Measurements from ENCODE around the gene NAV2.

NAV2 gene

DNA sequence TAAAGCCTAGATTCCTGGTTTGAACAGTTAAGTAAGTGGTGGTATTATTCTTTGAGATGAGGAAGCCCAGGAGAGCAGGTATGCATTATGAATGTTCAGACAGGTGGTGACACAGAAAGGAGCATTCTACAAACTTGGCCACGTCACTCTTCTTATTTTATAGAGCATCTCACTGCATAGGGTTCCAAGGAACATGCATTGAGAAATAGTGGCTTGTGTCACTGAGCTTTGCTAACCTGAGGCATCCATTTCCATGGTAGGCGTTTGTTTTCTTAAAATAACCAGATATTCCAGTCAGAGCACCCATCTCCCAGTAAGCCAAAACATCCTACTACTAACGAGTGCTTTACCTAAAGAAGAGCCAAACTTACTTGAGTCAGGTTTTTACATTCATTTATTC, 169.7 kb downstream of the NAV2 start:
- H3K9ac ChIP-seq (ENCODE audit: low read depth, low read length): no peak overlapping the region
- ATAC-seq (ENCODE audit: insufficient read depth, low read depth): no peak
- H3K79me2 ChIP-seq (ENCODE audit: insufficient read depth, low read length): no peaks in the 10 kb centered on the region
- no peak overlapping the region for H2AFZ ChIP-seq (ENCODE audit: low read depth, low read length)
- no peaks in the 10 kb centered on the region for H3K9me3 ChIP-seq (ENCODE audit: insufficient read depth, low read length, severe bottlenecking)
- no peak overlapping the region for H3K27ac ChIP-seq (ENCODE audit: low read length)
- H4K20me1 ChIP-seq (ENCODE audit: insufficient read depth, low read length): no peaks in the 10 kb centered on the region; the same call in 1 of the 2 replicates
- no peak for DNase-seq
- no peaks in the 10 kb centered on the region for H3K27me3 ChIP-seq (ENCODE audit: insufficient read depth, low read length, poor library complexity)
- TF ChIP-seq, protein P1, sequence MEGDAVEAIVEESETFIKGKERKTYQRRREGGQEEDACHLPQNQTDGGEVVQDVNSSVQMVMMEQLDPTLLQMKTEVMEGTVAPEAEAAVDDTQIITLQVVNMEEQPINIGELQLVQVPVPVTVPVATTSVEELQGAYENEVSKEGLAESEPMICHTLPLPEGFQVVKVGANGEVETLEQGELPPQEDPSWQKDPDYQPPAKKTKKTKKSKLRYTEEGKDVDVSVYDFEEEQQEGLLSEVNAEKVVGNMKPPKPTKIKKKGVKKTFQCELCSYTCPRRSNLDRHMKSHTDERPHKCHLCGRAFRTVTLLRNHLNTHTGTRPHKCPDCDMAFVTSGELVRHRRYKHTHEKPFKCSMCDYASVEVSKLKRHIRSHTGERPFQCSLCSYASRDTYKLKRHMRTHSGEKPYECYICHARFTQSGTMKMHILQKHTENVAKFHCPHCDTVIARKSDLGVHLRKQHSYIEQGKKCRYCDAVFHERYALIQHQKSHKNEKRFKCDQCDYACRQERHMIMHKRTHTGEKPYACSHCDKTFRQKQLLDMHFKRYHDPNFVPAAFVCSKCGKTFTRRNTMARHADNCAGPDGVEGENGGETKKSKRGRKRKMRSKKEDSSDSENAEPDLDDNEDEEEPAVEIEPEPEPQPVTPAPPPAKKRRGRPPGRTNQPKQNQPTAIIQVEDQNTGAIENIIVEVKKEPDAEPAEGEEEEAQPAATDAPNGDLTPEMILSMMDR (IDR thresholded peaks at IDR 0.05; ENCODE audit: borderline replicate concordance, extremely low read depth, low read length, poor library complexity, severe bottlenecking): no peak
- no peak for TF ChIP-seq EZH2 (IDR thresholded peaks at IDR 0.05; ENCODE audit: borderline replicate concordance, low read depth, low read length, severe bottlenecking)
- H3K36me3 ChIP-seq (ENCODE audit: insufficient read depth, low read length): no peaks in the 10 kb centered on the region
- no peaks in the 10 kb centered on the region for H3K4me1 ChIP-seq (ENCODE audit: insufficient read depth, low read length)
- H3K4me3 ChIP-seq (ENCODE audit: low read depth in 1 of 2, low read length in 2 of 2): no peak overlapping the region
- H3K4me2 ChIP-seq (ENCODE audit: insufficient read depth, low read length): no peak overlapping the region

DNA sequence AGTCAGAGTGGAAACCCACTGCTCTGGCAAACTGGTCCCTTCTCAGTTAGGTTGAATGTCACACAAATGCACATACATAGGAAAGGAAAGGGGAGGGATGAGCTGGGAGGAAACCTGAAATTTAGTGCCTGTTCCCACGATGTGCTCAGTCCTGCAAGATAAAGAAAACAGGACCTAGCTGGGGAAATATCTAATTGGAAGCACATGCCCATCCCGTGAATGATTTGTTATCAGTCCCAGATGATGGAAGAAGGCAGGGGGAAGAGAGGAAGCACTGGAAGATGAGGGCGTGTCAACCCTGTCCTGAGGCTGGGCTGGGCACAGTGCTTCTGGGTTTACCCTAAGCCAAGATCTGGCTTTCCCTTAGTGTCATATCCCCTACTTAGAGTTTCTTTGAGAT, 173.9 kb downstream of the NAV2 start:
- H2AFZ ChIP-seq (ENCODE audit: low read depth, low read length): no peak overlapping the region
- H4K20me1 ChIP-seq (ENCODE audit: insufficient read depth, low read length): no peaks in the 10 kb centered on the region
- H3K9me3 ChIP-seq (ENCODE audit: insufficient read depth, low read length, severe bottlenecking): no peaks in the 10 kb centered on the region
- DNase-seq (no peak), ATAC-seq (ENCODE audit: insufficient read depth, low read depth) (no peak)
- H3K36me3 ChIP-seq (ENCODE audit: insufficient read depth, low read length): no peaks in the 10 kb centered on the region
- H3K4me3 ChIP-seq (ENCODE audit: low read depth in 1 of 2, low read length in 2 of 2): no peak overlapping the region
- TF ChIP-seq, protein P1 (IDR thresholded peaks at IDR 0.05; ENCODE audit: borderline replicate concordance, extremely low read depth, low read length, poor library complexity, severe bottlenecking): no peak
- TF ChIP-seq EZH2 (IDR thresholded peaks at IDR 0.05; ENCODE audit: borderline replicate concordance, low read depth, low read length, severe bottlenecking): no peak
- H3K4me2 ChIP-seq (ENCODE audit: insufficient read depth, low read length): no peak overlapping the region
- H3K27ac ChIP-seq (ENCODE audit: low read length): no peak overlapping the region
- H3K9ac ChIP-seq (ENCODE audit: low read depth, low read length): no peak overlapping the region
- no peaks in the 10 kb centered on the region for H3K79me2 ChIP-seq (ENCODE audit: insufficient read depth, low read length)
- no peaks in the 10 kb centered on the region for H3K4me1 ChIP-seq (ENCODE audit: insufficient read depth, low read length)
- H3K27me3 ChIP-seq (ENCODE audit: insufficient read depth, low read length, poor library complexity): no peaks in the 10 kb centered on the region

DNA sequence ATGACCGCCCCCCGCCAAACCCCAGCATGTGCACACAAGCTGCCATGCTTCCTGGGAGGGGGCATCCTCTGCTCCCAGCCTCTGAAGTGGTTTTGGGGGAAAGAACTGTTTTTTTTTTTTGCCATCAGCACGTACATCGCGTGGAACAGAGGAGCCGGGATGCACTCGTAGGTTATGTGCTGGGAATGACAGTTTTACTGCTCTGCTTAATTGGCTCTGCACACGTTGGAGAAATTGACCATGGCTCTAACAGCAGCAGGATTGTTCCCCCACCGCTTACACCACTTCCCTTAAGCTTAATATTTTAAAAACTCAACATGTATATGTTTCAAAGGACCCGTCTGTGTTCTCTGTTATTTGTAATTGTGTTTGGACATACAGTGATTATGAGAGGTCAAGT, 175.2 kb downstream of the NAV2 start:
- Histone ChIP-seq H3K79me2 (ENCODE audit: insufficient read depth, low read length) (no peaks in the 10 kb centered on the region), H3K36me3 (ENCODE audit: insufficient read depth, low read length) (no peaks in the 10 kb centered on the region)
- TF ChIP-seq, protein P1 (IDR thresholded peaks at IDR 0.05; ENCODE audit: borderline replicate concordance, extremely low read depth, low read length, poor library complexity, severe bottlenecking): no peak
- no peak for TF ChIP-seq EZH2 (IDR thresholded peaks at IDR 0.05; ENCODE audit: borderline replicate concordance, low read depth, low read length, severe bottlenecking)

DNA sequence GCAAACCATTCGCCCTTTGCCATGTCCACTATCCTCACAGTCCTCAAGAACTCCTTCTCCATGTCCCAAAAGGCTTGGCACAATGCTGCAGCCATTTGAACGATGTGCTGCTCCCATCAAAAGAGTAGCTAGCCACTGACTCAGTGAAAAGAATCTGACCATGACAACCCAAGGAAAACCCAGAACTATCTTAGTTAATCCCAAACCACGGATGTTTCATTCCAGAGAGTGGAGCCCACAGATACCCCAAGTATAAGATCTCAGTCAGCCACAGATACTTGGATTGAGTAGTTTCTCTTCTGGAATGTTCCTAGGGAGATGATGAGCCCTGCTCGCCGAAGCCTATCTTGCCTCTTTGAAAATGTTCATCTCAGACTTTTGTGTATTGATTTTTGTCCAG, 176.9 kb downstream of the NAV2 start:
- Histone ChIP-seq H3K27ac (ENCODE audit: low read length) (no peak overlapping the region), H3K4me2 (ENCODE audit: insufficient read depth, low read length) (no peak overlapping the region), H3K79me2 (ENCODE audit: insufficient read depth, low read length) (no peaks in the 10 kb centered on the region), H2AFZ (ENCODE audit: low read depth, low read length) (no peak overlapping the region), H3K4me3 (ENCODE audit: low read depth in 1 of 2, low read length in 2 of 2) (no peak overlapping the region), H3K4me1 (ENCODE audit: insufficient read depth, low read length) (no peaks in the 10 kb centered on the region), H3K9ac (ENCODE audit: low read depth, low read length) (no peak overlapping the region), H3K27me3 (ENCODE audit: insufficient read depth, low read length, poor library complexity) (no peaks in the 10 kb centered on the region), H3K9me3 (ENCODE audit: insufficient read depth, low read length, severe bottlenecking) (no peaks in the 10 kb centered on the region), H3K36me3 (ENCODE audit: insufficient read depth, low read length) (no peaks in the 10 kb centered on the region), H4K20me1 (ENCODE audit: insufficient read depth, low read length) (no peaks in the 10 kb centered on the region)
- DNase-seq: no peak
- TF ChIP-seq, protein P1 (IDR thresholded peaks at IDR 0.05; ENCODE audit: borderline replicate concordance, extremely low read depth, low read length, poor library complexity, severe bottlenecking): no peak
- no peak for TF ChIP-seq EZH2 (IDR thresholded peaks at IDR 0.05; ENCODE audit: borderline replicate concordance, low read depth, low read length, severe bottlenecking)
- no peak for ATAC-seq (ENCODE audit: insufficient read depth, low read depth)

More for the DNA sequence above, 175.2 kb downstream of the NAV2 start:
- Histone ChIP-seq H3K4me2 (ENCODE audit: insufficient read depth, low read length) (no peak overlapping the region), H3K4me3 (ENCODE audit: low read depth in 1 of 2, low read length in 2 of 2) (no peak overlapping the region), H2AFZ (ENCODE audit: low read depth, low read length) (no peak overlapping the region), H3K27me3 (ENCODE audit: insufficient read depth, low read length, poor library complexity) (no peaks in the 10 kb centered on the region), H4K20me1 (ENCODE audit: insufficient read depth, low read length) (no peaks in the 10 kb centered on the region), H3K9ac (ENCODE audit: low read depth, low read length) (no peak overlapping the region), H3K27ac (ENCODE audit: low read length) (no peak overlapping the region), H3K4me1 (ENCODE audit: insufficient read depth, low read length) (no peaks in the 10 kb centered on the region), H3K9me3 (ENCODE audit: insufficient read depth, low read length, severe bottlenecking) (no peaks in the 10 kb centered on the region)
- ATAC-seq (ENCODE audit: insufficient read depth, low read depth) (no peak), DNase-seq (no peak)

Measured in DND-41 (cell line).